Measurements from ENCODE around the gene CD101. TPM values are rescaled to one million over a fixed set of nuclear protein-coding genes. Genes with fewer than 3 reads are reported as not detected.

The CD101 gene
- polyA plus RNA-seq, 2 donors, result 1.5 to 2.9 TPM

DNA sequence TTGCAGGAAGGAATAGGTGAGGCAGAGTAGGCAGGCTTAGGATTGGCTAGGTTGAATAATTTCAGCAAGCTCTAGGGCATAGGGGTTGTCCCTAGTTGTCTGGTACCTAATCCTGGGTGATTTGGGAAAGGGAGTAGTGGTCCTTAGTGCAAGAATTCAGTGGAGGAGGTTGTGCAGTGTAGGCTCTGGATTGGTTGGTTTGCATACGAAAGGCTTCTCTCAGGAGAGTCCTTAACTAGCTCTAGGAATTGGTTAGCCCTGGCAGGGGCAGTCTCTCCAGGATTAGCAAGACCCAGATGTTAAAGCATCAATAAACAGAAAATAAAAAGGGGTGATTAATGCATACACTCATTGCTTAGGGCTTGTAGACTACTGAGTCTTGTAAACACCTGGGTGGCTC, 9.6 kb upstream of the CD101 start:
- H3K4me3 ChIP-seq (ENCODE audit: low read depth in 1 of 2, low read length in 2 of 2), result no peak overlapping the region
- no peaks in the 10 kb centered on the region for H3K27me3 ChIP-seq (ENCODE audit: control insufficient read depth in 1 of 2, insufficient read depth in 2 of 2, low read length in 2 of 2)
- peaks cover 0 to 2% of the 10 kb centered on the region in 2 donors for H3K36me3 ChIP-seq (ENCODE audit: control insufficient read depth in 2 of 2, insufficient read depth in 2 of 2, low read length in 1 of 2)
- peaks cover 2 to 7% of the 10 kb centered on the region in 2 donors for H3K4me1 ChIP-seq (ENCODE audit: control insufficient read depth in 2 of 2, insufficient read depth in 2 of 2, low read length in 1 of 2)
- 93 to 95% methylated on average over 1 of the region's 1 CpG for WGBS, 2 donors
- no peak overlapping the region for H3K27ac ChIP-seq (ENCODE audit: low read depth in 2 of 2, low read length in 1 of 2)
- no peaks in the 10 kb centered on the region for H3K9me3 ChIP-seq (ENCODE audit: control insufficient read depth in 2 of 2, insufficient read depth in 1 of 2, low read depth in 1 of 2, low read length in 1 of 2)

DNA sequence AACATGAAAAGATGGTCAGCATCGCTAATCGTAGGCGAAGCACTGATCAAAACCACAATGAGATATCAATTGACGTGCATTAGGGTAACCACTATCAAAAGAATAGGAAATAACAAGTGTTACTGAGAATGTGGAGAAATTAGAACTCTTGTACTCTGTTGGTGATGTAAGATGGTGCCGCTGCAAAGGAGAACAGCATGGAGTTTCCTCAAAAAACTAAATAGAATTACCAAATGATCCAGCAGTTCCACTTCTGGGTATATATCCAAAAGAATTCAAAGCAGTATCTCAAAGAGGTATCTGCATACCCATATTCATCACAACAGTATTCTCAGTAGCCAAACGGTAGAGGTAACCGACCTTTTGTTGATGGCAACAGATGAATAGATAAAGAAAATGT, 8.3 kb upstream of the CD101 start:
- no peak overlapping the region for H3K4me3 ChIP-seq (ENCODE audit: low read depth in 1 of 2, low read length in 2 of 2)
- 96 to 97% methylated on average over 7 of the region's 7 CpGs for WGBS, 2 donors
- no peak overlapping the region for H3K27ac ChIP-seq (ENCODE audit: low read depth in 2 of 2, low read length in 1 of 2)
- no peaks in the 10 kb centered on the region for H3K27me3 ChIP-seq (ENCODE audit: control insufficient read depth in 1 of 2, insufficient read depth in 2 of 2, low read length in 2 of 2)
- no peaks in the 10 kb centered on the region for H3K9me3 ChIP-seq (ENCODE audit: control insufficient read depth in 2 of 2, insufficient read depth in 1 of 2, low read depth in 1 of 2, low read length in 1 of 2)
- peaks cover 2 to 7% of the 10 kb centered on the region in 2 donors for H3K4me1 ChIP-seq (ENCODE audit: control insufficient read depth in 2 of 2, insufficient read depth in 2 of 2, low read length in 1 of 2)
- no peaks in the 10 kb centered on the region for H3K36me3 ChIP-seq (ENCODE audit: control insufficient read depth in 2 of 2, insufficient read depth in 2 of 2, low read length in 1 of 2)

DNA sequence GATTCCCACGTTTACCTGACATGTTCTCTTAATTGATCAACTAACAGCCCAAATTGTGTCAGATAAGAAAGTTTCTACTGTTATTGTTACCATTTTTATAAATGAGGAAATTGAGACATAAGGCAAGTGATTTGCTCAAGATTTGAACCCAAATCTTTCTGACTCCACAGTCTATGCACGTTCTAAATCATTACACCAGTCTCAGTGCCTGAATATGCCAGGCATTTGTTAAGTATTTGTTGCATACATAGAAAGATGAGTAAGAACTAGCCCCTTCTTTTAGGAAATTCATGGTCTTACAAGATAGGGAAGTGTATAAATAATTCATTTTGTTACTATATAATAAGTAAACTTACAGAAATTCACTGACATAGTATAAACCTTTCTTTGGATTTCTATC, 7.1 kb upstream of the CD101 start:
- WGBS, 2 donors, result 81 to 82% methylated on average over 2 of the region's 2 CpGs
- H3K9me3 ChIP-seq (ENCODE audit: control insufficient read depth in 2 of 2, insufficient read depth in 1 of 2, low read depth in 1 of 2, low read length in 1 of 2), result no peaks in the 10 kb centered on the region
- H3K36me3 ChIP-seq (ENCODE audit: control insufficient read depth in 2 of 2, insufficient read depth in 2 of 2, low read length in 1 of 2), result no peaks in the 10 kb centered on the region
- H3K4me1 ChIP-seq (ENCODE audit: control insufficient read depth in 2 of 2, insufficient read depth in 2 of 2, low read length in 1 of 2), result peaks cover 2% of the 10 kb centered on the region in 2 donors
- no peak overlapping the region for H3K4me3 ChIP-seq (ENCODE audit: low read depth in 1 of 2, low read length in 2 of 2)
- H3K27ac ChIP-seq (ENCODE audit: low read depth in 2 of 2, low read length in 1 of 2), result no peak overlapping the region
- no peaks in the 10 kb centered on the region for H3K27me3 ChIP-seq (ENCODE audit: control insufficient read depth in 1 of 2, insufficient read depth in 2 of 2, low read length in 2 of 2)

DNA sequence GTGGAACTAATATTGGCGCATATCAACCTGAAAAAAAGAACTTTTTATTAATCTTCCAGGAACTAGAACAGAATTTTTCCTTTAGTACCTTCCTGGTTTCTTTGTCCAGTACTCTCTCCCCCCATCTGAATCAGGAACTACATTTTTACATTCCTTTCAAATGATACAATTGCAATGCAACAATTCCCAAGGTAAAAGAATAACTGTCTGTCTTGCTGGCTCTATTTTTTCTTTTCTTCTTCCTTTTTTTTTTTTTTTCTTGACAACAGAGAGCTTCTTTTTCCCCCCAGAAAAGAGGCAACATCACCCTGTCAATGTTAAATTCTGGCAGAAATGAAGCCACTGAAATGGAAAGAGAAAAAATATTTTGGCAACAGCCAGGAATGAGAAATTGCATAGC, 4.5 kb upstream of the CD101 start:
- Histone ChIP-seq H3K4me1 (ENCODE audit: control insufficient read depth in 2 of 2, insufficient read depth in 2 of 2, low read length in 1 of 2) (no peaks in the 10 kb centered on the region), H3K27ac (ENCODE audit: low read depth in 2 of 2, low read length in 1 of 2) (no peak overlapping the region), H3K36me3 (ENCODE audit: control insufficient read depth in 2 of 2, insufficient read depth in 2 of 2, low read length in 1 of 2) (no peaks in the 10 kb centered on the region), H3K27me3 (ENCODE audit: control insufficient read depth in 1 of 2, insufficient read depth in 2 of 2, low read length in 2 of 2) (no peaks in the 10 kb centered on the region), H3K4me3 (ENCODE audit: low read depth in 1 of 2, low read length in 2 of 2) (no peak overlapping the region), H3K9me3 (ENCODE audit: control insufficient read depth in 2 of 2, insufficient read depth in 1 of 2, low read depth in 1 of 2, low read length in 1 of 2) (no peaks in the 10 kb centered on the region)
- WGBS, 2 donors, result 90 to 98% methylated on average over 1 of the region's 1 CpG

DNA sequence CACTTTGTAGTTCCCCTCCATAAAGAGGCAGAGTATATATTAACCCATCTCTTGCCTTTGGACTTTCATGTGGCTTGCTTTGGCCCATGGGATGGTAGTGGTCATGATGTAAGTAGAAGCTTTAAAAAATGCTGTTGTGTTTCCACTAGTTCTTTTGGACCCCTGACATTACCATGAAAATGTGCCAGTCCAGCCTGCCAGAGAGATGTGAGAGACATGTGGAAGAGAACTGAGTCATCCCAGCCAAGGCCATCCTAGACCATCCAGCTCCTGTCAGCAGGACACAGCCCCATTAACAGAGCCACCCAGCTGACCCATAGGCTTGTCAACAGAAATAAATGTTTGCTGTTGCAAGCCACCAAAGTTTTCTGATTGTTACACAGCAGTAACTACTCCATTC, 3.9 kb upstream of the CD101 start:
- H3K4me1 ChIP-seq (ENCODE audit: control insufficient read depth in 2 of 2, insufficient read depth in 2 of 2, low read length in 1 of 2), result no peaks in the 10 kb centered on the region
- H3K4me3 ChIP-seq (ENCODE audit: low read depth in 1 of 2, low read length in 2 of 2), result no peak overlapping the region
- no peaks in the 10 kb centered on the region for H3K36me3 ChIP-seq (ENCODE audit: control insufficient read depth in 2 of 2, insufficient read depth in 2 of 2, low read length in 1 of 2)
- H3K27ac ChIP-seq (ENCODE audit: low read depth in 2 of 2, low read length in 1 of 2), result no peak overlapping the region
- no peaks in the 10 kb centered on the region for H3K27me3 ChIP-seq (ENCODE audit: control insufficient read depth in 1 of 2, insufficient read depth in 2 of 2, low read length in 2 of 2)
- H3K9me3 ChIP-seq (ENCODE audit: control insufficient read depth in 2 of 2, insufficient read depth in 1 of 2, low read depth in 1 of 2, low read length in 1 of 2), result no peaks in the 10 kb centered on the region

DNA sequence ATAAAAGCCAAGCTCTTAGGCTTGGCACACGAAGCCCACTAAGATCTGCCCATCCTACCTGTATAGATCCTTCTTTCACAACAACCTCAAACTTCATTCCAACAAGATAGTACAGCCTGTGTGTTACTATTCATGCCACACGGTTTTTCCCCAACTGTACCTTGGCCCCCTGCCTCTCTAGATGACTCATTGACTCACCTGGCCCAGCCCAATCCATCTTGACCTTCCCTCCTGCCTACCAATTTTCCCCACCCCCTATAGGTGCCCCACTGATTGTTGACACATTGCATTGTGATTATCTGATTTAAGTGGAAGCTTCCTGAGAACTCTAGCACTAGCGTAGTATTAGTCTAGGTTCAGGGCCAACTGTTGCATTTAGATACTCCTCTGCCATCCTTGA, 2.0 kb upstream of the CD101 start:
- H3K4me1 ChIP-seq (ENCODE audit: control insufficient read depth in 2 of 2, insufficient read depth in 2 of 2, low read length in 1 of 2), result no peaks in the 10 kb centered on the region

DNA sequence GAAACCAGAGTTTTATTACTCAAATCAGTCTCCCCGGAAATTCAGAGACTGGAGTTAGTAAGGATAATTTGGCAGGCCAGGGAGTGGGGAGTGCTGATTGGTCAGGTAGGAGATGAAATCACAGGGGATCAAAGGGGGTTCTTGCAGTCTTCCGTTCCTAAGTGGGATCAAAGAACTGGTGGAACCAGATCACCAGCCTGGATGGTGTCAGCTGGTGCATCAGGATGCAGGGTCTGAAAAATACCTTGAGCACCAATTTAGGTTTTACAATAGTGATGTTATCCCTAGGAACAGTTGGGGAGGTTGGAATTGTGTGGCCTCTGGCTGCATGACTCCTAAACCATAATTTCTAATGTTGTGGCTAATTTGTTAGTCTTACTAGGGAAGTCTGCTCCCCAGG, 1.4 kb upstream of the CD101 start:
- no peaks in the 10 kb centered on the region for H3K36me3 ChIP-seq (ENCODE audit: control insufficient read depth in 2 of 2, insufficient read depth in 2 of 2, low read length in 1 of 2)
- 79% methylated on average over 2 of the region's 2 CpGs for WGBS, 2 donors
- H3K9me3 ChIP-seq (ENCODE audit: control insufficient read depth in 2 of 2, insufficient read depth in 1 of 2, low read depth in 1 of 2, low read length in 1 of 2), result no peaks in the 10 kb centered on the region

More for the DNA sequence above, 2.0 kb upstream of the CD101 start:
- Histone ChIP-seq H3K9me3 (ENCODE audit: control insufficient read depth in 2 of 2, insufficient read depth in 1 of 2, low read depth in 1 of 2, low read length in 1 of 2) (no peaks in the 10 kb centered on the region), H3K4me3 (ENCODE audit: low read depth in 1 of 2, low read length in 2 of 2) (no peak overlapping the region), H3K27me3 (ENCODE audit: control insufficient read depth in 1 of 2, insufficient read depth in 2 of 2, low read length in 2 of 2) (no peaks in the 10 kb centered on the region), H3K36me3 (ENCODE audit: control insufficient read depth in 2 of 2, insufficient read depth in 2 of 2, low read length in 1 of 2) (no peaks in the 10 kb centered on the region), H3K27ac (ENCODE audit: low read depth in 2 of 2, low read length in 1 of 2) (no peak overlapping the region)
- 63 to 65% methylated on average over 3 of the region's 3 CpGs for WGBS, 2 donors

DNA sequence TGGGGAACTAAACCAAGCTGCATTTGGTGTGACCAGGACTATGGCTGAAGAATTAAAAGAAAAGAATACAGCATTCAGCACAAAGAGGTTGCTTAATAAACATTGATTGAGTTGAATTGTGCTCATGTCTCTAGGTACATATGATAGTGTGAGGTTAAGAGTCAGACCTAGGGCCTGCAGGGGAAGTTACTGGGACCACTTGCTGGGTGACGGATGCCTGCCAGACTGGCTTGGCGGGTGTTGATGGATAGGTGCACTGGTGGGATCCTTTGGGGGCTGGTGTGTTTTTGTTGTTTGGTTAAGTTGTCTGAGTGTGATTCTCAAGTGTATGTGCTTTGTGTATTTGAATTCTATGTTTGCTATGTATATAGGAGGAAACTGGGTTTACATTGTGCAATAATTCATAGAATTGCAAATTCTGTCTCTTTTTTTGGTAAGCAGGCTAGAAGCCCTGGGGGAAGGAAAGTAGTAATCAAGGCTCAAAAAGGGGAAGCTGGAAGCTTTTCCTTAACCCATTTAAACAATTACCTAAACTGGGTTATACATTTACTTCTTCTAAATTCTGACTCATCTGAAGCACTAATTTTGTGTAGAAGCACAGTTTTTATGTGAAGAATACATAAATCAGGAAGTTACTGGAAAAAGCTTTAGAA, 1.8 kb downstream of the CD101 start:
- Histone ChIP-seq H3K4me3 (ENCODE audit: low read depth in 1 of 2, low read length in 2 of 2) (no peak overlapping the region), H3K27ac (ENCODE audit: low read depth in 2 of 2, low read length in 1 of 2) (no peak overlapping the region), H3K36me3 (ENCODE audit: control insufficient read depth in 2 of 2, insufficient read depth in 2 of 2, low read length in 1 of 2) (no peaks in the 10 kb centered on the region), H3K9me3 (ENCODE audit: control insufficient read depth in 2 of 2, insufficient read depth in 1 of 2, low read depth in 1 of 2, low read length in 1 of 2) (no peaks in the 10 kb centered on the region), H3K4me1 (ENCODE audit: control insufficient read depth in 2 of 2, insufficient read depth in 2 of 2, low read length in 1 of 2) (no peaks in the 10 kb centered on the region), H3K27me3 (ENCODE audit: control insufficient read depth in 1 of 2, insufficient read depth in 2 of 2, low read length in 2 of 2) (no peaks in the 10 kb centered on the region)
- WGBS, 2 donors, result 85 to 89% methylated on average over 2 of the region's 2 CpGs

More for the DNA sequence above, 1.4 kb upstream of the CD101 start:
- H3K27me3 ChIP-seq (ENCODE audit: control insufficient read depth in 1 of 2, insufficient read depth in 2 of 2, low read length in 2 of 2), result no peaks in the 10 kb centered on the region
- no peaks in the 10 kb centered on the region for H3K4me1 ChIP-seq (ENCODE audit: control insufficient read depth in 2 of 2, insufficient read depth in 2 of 2, low read length in 1 of 2)
- H3K4me3 ChIP-seq (ENCODE audit: low read depth in 1 of 2, low read length in 2 of 2), result no peak overlapping the region
- H3K27ac ChIP-seq (ENCODE audit: low read depth in 2 of 2, low read length in 1 of 2), result no peak overlapping the region

DNA sequence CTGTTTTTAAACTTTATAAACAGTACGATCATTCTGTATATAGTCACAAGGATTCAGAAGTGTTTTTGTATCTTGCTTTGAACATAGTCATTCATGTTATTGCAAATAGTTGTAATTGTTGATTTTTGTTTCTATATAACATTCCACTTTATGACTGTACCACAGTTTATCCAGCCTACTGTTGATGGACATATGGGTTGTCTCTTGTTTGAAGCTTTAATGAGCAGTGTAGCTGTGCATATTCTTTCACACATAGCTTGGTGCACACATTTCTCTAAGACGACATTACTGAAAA, 6.1 kb downstream of the CD101 start:
- H3K27me3 ChIP-seq (ENCODE audit: control insufficient read depth in 1 of 2, insufficient read depth in 2 of 2, low read length in 2 of 2), result no peaks in the 10 kb centered on the region
- H3K4me3 ChIP-seq (ENCODE audit: low read depth in 1 of 2, low read length in 2 of 2), result no peak overlapping the region
- no peaks in the 10 kb centered on the region for H3K9me3 ChIP-seq (ENCODE audit: control insufficient read depth in 2 of 2, insufficient read depth in 1 of 2, low read depth in 1 of 2, low read length in 1 of 2)
- no peaks in the 10 kb centered on the region for H3K36me3 ChIP-seq (ENCODE audit: control insufficient read depth in 2 of 2, insufficient read depth in 2 of 2, low read length in 1 of 2)
- no peak overlapping the region for H3K27ac ChIP-seq (ENCODE audit: low read depth in 2 of 2, low read length in 1 of 2)
- H3K4me1 ChIP-seq (ENCODE audit: control insufficient read depth in 2 of 2, insufficient read depth in 2 of 2, low read length in 1 of 2), result no peaks in the 10 kb centered on the region
- WGBS, 2 donors, result 89 to 93% methylated on average over 2 of the region's 2 CpGs

DNA sequence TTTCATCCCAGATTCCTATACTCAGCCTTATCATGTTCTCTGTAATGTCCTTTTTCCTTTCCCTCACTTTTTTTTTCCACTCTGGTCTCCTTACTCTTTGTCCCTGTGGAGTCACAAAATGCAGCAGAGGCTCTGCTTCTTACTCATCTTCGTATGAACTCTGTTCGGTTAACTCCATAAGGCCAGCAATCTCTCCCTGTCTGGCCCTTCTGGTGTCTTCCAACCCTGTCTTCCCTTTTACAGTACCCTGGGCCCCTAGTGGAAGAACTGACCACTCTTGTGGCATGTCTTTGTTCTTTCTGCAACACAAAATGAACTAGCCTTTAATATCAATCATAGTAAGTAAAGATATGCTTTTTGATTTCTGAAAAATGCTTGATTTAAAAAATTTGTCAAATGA, 7.1 kb downstream of the CD101 start:
- no peaks in the 10 kb centered on the region for H3K27me3 ChIP-seq (ENCODE audit: control insufficient read depth in 1 of 2, insufficient read depth in 2 of 2, low read length in 2 of 2)
- H3K27ac ChIP-seq (ENCODE audit: low read depth in 2 of 2, low read length in 1 of 2), result no peak overlapping the region
- peaks cover 0 to 1% of the 10 kb centered on the region in 2 donors for H3K4me1 ChIP-seq (ENCODE audit: control insufficient read depth in 2 of 2, insufficient read depth in 2 of 2, low read length in 1 of 2)
- H3K9me3 ChIP-seq (ENCODE audit: control insufficient read depth in 2 of 2, insufficient read depth in 1 of 2, low read depth in 1 of 2, low read length in 1 of 2), result no peaks in the 10 kb centered on the region
- 72 to 76% methylated on average over 2 of the region's 2 CpGs for WGBS, 2 donors
- H3K36me3 ChIP-seq (ENCODE audit: control insufficient read depth in 2 of 2, insufficient read depth in 2 of 2, low read length in 1 of 2), result no peaks in the 10 kb centered on the region
- H3K4me3 ChIP-seq (ENCODE audit: low read depth in 1 of 2, low read length in 2 of 2), result no peak overlapping the region

Measured in esophagus (tissue), 2 donors.